NCI-H2107 (cell line): ENCODE data around the gene ZNRF3.
"Not testable (repeated sequence)": the region's sequence is repeated elsewhere in the genome, so short reads cannot be mapped to it uniquely, and the experiment has no call there.

Source experiments
- DNase-seq: peaks from one replicate; lab custom pipeline; 2025; lab: John Stamatoyannopoulos, UW

Gene ZNRF3

GRCh38 chr22:28908810-28909209 is 25.4 kb downstream of the ZNRF3 start:
- not testable (repeated sequence) for DNase-seq

- DNase-seq = no peak
Observed at GRCh38 chr22:28909375-28909774, 26.0 kb downstream of the ZNRF3 start.

- DNase-seq = no peak
Observed at GRCh38 chr22:28910569-28911303, 27.4 kb downstream of the ZNRF3 start.

- no peak for DNase-seq
Observed at GRCh38 chr22:28911304-28911690, 27.9 kb downstream of the ZNRF3 start.

GRCh38 chr22:28911777-28912669 is 28.7 kb downstream of the ZNRF3 start:
- no peak for DNase-seq

- no peak for DNase-seq
Observed at GRCh38 chr22:28914201-28914600, 30.8 kb downstream of the ZNRF3 start.

- DNase-seq = no peak
Observed at GRCh38 chr22:28915969-28916368, 32.6 kb downstream of the ZNRF3 start.

- DNase-seq = no peak
Observed at GRCh38 chr22:28917747-28918549, 34.6 kb downstream of the ZNRF3 start.

- DNase-seq = no peak
Observed at GRCh38 chr22:28918550-28919271, 35.3 kb downstream of the ZNRF3 start.

GRCh38 chr22:28920757-28921584 is 37.6 kb downstream of the ZNRF3 start:
- DNase-seq = no peak

- DNase-seq = no peak
Observed at GRCh38 chr22:28921585-28921879, 38.2 kb downstream of the ZNRF3 start.

- DNase-seq = no peak
Observed at GRCh38 chr22:28922540-28923244, 39.3 kb downstream of the ZNRF3 start.

- peak; percentile 47 for DNase-seq
Observed at GRCh38 chr22:28923826-28924732, 40.7 kb downstream of the ZNRF3 start.

GRCh38 chr22:28925916-28926315 is 42.5 kb downstream of the ZNRF3 start:
- DNase-seq = no peak

- DNase-seq = no peak
Observed at GRCh38 chr22:28927630-28928029, 44.3 kb downstream of the ZNRF3 start.

- no peak for DNase-seq
Observed at GRCh38 chr22:28929197-28929596, 45.8 kb downstream of the ZNRF3 start.

- DNase-seq = no peak
Observed at GRCh38 chr22:28930357-28931007, 47.1 kb downstream of the ZNRF3 start.

GRCh38 chr22:28931844-28932567 is 48.6 kb downstream of the ZNRF3 start:
- DNase-seq = no peak
